Kasumi-1 (cell line): ENCODE data around the gene NUPR1.
"Not testable (repeated sequence)": the region's sequence is repeated elsewhere in the genome, so short reads cannot be mapped to it uniquely, and the experiment has no call there.

Experiments used
- DNase-seq, 2 experiments: peaks; one replicate each; lab custom pipeline; 2025; lab: John Stamatoyannopoulos, UW

The NUPR1 gene

GRCh38 chr16:28554634-28555423 is 16.1 kb upstream of the NUPR1 start:
- no peak for DNase-seq

GRCh38 chr16:28553776-28554633 is 15.2 kb upstream of the NUPR1 start, which contains the start of gene SGF29:
Gene SGF29 (plus strand): TSS chr16:28553920. CDS start chr16:28581070, 27,150 bp downstream.
- DNase-seq, result peak; percentile 61 to 71

- peak; percentile 43 to 49 for DNase-seq
These were observed 10.6 kb upstream of the NUPR1 start for GRCh38 chr16:28549301-28549899.

- no peak for DNase-seq
These were observed 9.6 kb upstream of the NUPR1 start for GRCh38 chr16:28548306-28548802.

GRCh38 chr16:28546626-28547025 is 7.9 kb upstream of the NUPR1 start:
- no peak for DNase-seq

GRCh38 chr16:28545964-28546363 is 7.2 kb upstream of the NUPR1 start:
- not testable (repeated sequence) for DNase-seq

GRCh38 chr16:28544998-28545397 is 6.2 kb upstream of the NUPR1 start:
- DNase-seq, result no peak

GRCh38 chr16:28543072-28543471 is 4.3 kb upstream of the NUPR1 start:
- DNase-seq, result peak; percentile 47 to 57

- no peak for DNase-seq
These were observed 3.9 kb upstream of the NUPR1 start for GRCh38 chr16:28542646-28543045.

GRCh38 chr16:28540346-28540745 is 1.6 kb upstream of the NUPR1 start:
- DNase-seq, result no peak

GRCh38 chr16:28537964-28538732 is 626 bp downstream of the NUPR1 start:
- no peak for DNase-seq

GRCh38 chr16:28537076-28537475 is 1.7 kb downstream of the NUPR1 start:
- DNase-seq, result no peak

GRCh38 chr16:28534542-28535373 is 4.0 kb downstream of the NUPR1 start:
- DNase-seq, result no peak

GRCh38 chr16:28532940-28533647 is 5.7 kb downstream of the NUPR1 start:
- no peak for DNase-seq

- no peak for DNase-seq
These were observed 6.7 kb downstream of the NUPR1 start for GRCh38 chr16:28531777-28532744.

- DNase-seq, result no peak
These were observed 9.7 kb downstream of the NUPR1 start for GRCh38 chr16:28529124-28529523.

GRCh38 chr16:28528463-28528867 is 10.3 kb downstream of the NUPR1 start:
- DNase-seq, result no peak

GRCh38 chr16:28527985-28528384 is 10.8 kb downstream of the NUPR1 start:
- DNase-seq, result no peak
